NCI-H2196 (cell line): ENCODE results near the gene PRG2.

ENCODE experiments used
- DNase-seq: peaks from one replicate; lab custom pipeline; 2025; ENCODE audit not compliant: unreplicated experiment; lab: John Stamatoyannopoulos, UW

Gene PRG2

DNA sequence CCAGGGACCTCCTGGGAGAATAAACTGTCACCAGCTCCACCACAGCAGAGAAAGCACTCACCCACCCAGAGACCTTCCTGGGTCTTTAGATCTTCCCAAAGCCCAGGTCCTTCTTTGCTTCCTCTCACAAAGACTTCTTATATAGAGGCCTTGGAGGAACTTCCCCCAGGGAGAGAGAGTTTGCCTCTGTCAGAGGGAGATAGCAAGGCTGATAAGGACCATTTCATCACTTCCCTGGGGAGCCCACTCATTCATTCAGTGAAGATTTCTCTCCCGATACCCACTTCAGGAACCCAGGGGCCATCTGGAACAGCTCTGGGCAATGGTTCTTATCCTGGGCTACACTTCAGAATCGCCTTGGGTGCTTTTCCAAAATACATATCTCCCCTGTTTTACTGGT lies at the start of gene PRG2:
PRG2 (minus strand) TSS at position 116 of the 400 bp plus-strand sequence. CDS start 706 bp downstream, outside the sequence.
- DNase-seq: no peak

DNA sequence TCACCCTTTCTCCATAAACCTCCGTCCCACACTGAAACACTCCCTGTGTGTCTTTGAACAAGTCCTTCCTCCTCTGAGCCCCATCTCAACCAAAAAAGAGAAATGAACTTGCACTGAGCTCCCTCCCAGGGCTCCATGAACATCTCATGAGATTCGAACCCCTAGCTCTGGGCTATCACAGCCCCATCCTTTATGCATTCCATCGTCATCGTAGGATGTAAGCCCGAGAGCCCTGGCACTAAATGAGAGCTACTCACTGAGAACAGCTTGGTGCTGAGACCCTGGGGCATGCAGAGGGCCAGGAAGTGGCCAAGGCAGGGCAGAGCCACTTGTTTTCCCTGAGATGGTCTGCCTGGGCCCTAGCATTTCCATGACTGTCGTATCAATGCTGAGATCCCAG lies 49.3 kb upstream of the PRG2 start:
- no peak for DNase-seq

DNA sequence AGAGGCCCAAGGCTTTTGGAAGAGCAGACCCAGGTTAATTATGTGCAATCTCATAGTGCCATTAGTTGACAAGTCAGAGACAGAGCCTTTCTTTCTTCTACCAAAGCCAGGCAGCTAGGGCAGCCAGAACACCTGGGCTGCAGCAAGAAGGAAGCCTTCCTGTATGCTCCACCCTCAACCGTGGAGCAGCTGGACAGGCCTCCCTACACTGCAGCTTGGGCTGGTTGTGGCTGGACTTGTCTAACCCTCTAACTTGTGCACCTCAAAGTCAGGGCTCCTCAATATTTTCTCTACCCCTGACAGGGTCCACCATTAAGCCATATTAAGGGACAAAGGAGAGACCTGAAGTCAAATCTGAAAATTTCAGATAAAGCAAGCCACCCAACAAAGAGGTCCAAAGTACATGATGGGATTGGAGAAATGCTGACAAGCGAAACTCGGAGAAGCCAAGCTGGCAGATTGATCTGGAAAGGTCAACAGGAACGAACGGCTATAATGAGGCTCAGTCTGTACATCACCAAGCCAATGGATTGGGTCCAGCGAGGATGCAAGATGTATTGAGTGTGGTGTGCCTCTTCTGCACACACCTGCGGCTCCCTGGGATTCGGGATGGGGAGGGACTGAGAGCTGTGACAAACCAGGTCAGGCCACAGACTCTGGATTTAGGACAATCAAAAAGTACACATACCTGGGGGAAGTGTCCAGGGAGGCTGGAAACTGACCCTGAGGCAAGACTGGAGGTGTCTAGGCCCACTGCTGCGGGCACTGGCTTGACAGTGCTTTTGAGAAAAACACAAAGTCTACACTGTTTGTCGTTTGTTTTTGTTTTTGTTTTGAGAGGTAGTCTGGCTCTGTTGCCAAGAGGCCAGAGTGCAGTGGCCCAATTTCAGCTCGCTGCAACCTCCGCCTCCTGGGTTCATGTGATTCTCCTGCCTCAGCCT lies 48.2 kb upstream of the PRG2 start:
- no peak for DNase-seq

- no peak for DNase-seq
These were observed 45.6 kb upstream of the PRG2 start for GRCh38 chr11:57436031-57436430.

DNA sequence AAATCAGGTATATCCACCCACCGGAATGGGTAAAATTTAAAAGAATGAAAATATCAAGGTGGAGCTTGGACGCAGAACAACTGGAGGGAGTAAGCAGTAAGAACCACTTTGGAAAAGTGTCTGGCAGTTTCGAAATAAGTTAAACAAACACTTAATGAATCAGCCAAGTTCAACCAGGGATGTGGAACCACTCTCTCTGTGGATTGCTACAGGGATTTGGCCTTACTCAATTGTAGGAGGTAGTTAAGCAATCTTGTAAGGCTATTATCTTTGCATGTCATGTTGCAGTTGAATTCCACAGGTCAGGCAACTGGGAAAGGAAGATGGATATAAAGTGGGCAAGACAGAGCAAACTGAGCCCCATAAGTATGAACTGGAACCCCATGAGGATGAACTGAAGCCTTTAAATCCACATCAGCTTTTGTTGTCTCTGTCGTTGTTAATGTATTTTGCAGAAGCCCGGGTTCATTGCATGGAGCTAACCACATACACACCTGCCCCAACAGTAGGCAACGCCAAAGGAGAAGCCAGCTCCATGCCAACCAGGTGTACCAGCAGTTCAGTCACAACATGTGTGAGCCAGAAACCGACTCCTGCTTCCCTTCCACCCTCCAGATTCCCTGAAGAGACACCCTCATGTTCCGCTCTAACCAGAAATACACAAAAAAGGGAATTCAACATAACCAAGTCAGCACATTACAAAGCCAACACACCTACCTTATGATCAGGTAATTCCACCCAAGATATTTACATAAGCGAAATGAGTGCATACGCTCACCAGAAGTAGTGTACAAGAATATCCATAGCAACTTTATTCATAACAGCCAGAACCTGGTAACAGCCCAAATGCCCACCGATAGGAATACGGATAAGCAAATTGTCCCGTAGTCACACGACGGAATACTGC lies 44.4 kb upstream of the PRG2 start:
- no peak for DNase-seq

DNA sequence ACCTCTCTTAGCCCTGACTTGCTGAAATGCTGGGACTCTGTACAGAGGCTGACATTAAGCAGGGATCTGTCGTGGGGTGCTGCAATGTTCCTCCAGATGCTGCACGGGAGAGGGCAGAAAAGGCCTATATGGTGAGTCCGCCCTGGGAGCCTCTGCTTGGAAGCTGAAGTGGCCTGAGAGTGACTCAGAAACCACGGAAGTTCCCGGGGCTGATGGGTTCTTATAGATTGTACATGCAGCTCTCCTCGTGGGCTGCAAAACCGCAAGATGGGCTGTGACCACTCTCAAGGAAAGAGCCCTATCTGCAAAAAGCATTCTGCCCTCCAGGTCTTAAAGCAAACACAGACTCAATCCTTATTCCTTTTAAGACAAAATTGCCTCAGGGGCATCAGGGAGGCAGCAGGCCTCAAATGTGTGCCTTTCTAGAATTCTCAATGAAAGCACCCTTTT lies 42.3 kb upstream of the PRG2 start:
- DNase-seq: no peak

DNA sequence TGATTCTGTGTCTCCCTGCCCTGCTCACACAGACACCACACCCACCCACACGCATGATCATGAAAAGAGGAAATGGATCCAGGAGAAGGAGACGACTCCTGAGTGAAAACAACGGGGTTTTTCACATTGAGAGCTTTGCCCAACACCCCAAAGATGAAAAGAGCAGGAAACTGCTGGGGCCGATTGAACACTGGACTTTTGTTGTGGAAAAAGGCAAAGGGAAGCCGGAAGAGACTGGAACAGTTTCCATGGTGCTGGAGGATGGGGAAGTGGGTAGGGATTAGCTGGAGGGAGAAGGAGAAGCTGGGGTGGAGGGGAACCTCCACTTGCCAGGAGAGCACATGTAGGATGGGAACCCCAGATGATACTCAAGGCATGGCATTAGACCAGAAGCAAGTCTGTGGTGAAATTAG lies 41.7 kb upstream of the PRG2 start:
- DNase-seq: no peak

DNA sequence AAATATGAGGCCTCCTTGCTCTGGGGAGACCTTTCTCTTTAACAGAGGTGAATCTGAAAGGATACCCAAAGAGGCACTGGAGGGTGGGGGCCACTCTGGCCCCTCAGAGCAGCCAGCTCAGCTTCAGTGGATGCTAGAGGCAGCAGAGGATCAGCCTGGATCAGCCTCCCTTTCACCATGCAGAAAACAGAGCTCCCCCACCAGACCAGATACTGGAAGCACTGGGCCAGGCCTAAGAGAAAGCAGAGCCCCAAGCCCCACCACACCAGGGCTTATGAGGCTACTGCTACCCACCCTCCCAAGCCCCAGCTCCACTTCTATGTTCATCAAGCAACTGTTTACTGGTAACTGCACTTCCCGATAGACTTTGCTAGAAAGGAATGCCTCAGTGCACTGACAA lies 40.5 kb upstream of the PRG2 start:
- DNase-seq: no peak

- peak; percentile 26 for DNase-seq
These were observed 39.5 kb upstream of the PRG2 start for GRCh38 chr11:57429946-57430345.

DNA sequence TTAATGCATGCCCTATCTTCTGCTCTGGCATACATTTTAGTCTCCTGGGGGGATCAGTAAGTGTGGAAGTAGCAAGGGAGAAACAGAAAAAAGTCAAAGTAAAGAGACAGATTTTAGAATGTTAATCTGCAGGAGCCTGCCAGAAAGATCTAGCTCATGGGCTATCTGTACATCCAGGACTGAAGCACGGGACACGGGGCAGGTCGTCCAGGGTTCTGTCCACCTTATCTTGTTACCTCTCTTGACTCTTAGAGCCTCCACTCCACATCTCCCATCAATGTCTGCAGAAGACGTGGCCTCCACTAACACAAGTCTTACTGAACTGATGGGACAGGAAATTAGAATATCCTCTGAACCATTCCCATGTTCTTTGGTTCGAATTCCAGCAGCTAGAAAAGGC lies 38.2 kb upstream of the PRG2 start:
- DNase-seq: no peak

- DNase-seq: no peak
These were observed 37.3 kb upstream of the PRG2 start for GRCh38 chr11:57427727-57428082.

DNA sequence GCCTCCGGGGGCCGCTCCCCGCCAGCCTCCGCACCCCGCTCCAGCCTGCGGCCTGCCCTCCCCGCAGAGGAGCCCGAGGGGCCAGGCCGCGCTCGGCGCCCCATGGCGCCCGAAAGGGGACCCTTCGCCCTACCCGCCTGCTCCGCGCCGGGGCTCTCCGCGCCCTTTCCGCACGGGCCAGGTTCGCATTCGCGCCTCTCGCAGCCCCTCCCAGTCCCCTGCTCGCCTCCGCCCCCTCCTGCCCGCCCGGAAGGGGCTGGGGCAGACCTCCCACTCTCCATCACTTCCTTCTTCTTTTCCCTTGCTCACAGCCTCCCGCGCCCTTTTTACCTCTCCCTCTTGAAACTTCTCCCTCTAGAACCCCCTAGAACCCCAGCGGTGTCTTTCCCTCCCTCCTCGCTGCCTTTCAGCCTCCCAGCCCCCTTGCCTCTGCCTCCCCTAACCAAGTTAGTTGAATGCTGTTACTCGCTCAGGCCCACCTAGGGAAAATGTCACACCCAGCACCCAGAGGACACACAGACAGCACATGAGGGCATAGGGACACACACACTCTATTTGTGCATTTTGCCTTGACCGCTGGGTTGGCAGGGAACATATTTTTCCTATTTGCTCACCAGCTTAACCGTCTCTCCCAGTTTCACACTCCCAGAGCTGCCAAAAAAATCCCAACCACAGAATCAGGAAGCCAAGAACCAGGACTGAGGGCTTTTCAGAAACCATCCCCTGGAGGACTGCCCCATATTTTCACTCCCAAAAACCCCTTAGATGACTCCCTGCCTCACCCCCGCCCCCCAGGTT lies 36.7 kb upstream of the PRG2 start, which contains the start of gene SLC43A3:
SLC43A3 (minus strand) TSS at position 193 of the 798 bp plus-strand sequence. CDS start 949 bp downstream, outside the sequence.
- peak; percentile 70 for DNase-seq

DNA sequence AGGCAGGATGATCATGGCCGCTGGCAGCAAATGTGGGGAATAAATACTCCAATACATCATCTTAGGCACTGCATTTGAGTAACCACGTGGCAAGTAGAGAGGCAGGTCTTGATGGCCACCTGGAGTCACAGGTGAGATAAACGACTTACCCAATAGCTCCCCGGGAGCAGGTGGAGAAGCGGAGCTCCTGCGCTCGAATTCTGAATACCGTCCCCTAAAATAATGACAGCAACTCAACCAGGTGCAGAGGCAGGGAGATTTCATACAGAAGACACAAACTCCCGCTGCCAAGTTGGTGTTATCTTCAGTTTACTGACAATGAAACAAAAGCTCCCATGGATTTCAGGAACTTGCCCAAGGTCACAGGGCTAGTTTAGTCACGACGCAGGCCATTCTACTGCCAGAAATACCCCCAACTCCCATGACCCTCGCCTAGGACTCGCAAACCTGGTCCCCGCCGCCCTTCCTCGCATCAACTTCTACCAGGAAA lies 36.0 kb upstream of the PRG2 start:
- DNase-seq: peak; percentile 28

- no peak for DNase-seq
These were observed 35.4 kb upstream of the PRG2 start for GRCh38 chr11:57425565-57426438.

- DNase-seq: no peak
These were observed 34.5 kb upstream of the PRG2 start for GRCh38 chr11:57424792-57425564.

DNA sequence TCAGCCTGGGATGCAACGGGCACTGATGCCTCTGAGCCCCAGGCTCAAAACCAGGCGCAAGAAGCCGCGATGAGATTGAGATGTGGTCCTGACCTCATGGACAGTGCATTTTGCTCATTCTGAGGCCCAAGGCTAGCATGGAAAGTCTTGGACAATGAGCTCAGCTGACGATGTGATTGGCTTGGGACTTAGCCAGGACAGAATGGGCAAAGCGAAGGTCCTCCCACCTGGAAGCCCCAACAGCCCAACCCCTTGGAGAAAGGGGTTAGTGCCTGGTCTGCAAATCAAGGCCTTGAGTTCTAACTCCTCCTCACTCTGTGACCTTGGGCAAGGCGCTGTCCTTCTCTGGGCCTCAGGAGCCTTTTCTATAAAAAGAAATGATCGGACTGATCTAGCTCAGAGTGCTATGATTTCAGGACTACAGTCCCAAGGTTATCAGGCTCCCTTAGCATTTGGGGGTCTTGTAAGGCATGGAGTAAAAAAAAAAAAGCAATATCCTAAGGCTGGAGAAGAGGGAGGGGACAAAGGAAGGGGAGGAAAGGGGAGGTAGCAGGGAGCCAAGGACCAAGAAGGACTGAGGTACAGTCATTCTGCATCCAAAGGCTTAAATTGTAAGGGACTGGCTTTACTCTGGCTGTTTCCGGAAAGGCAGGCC lies 33.8 kb upstream of the PRG2 start:
- DNase-seq: no peak

- no peak for DNase-seq
These were observed 32.2 kb upstream of the PRG2 start for GRCh38 chr11:57422669-57423068.

- DNase-seq: no peak
These were observed 31.4 kb upstream of the PRG2 start for GRCh38 chr11:57421805-57422204.
